Heart left ventricle (tissue), 13 donors: Measurements from ENCODE around the gene MRTO4.

Experiments
- CTCF ChIP-seq, 12 donors: fragments of 200-600 bp; sonication (generic) in 4 of 12; IDR thresholded peaks; one replicate each; pipeline versions ENCODE4 v1.5.0 to v1.8.0; 2018 to 2022; ENCODE audit warnings: antibody characterized with exemption in 12 of 12, mild to moderate bottlenecking in 5 of 12
- POLR2A ChIP-seq, 2 donors: fragments of 450-650 bp; IDR thresholded peaks; one replicate each; pipeline ENCODE4 v1.6.1; 2017; ENCODE audit warnings: antibody characterized with exemption in 2 of 2, mild to moderate bottlenecking in 2 of 2, moderate library complexity in 2 of 2
- donor health status: ischemic (EF 13 %, LVEDD 7.1; RV severe dilation, severe dysfunction).
- donor health status: DM: no; HTN: yes; CAD: no.
- donor health status: DM: no; HTN: no; CAD: no.
- donor health status: ischemic (EF 25% LVEDD 6.9; RV normal size, moderate dysfunction).
- donor health status: ischemic (EF 25% LVEDD 5.7; RV mildly dilated, moderate dysfunction).
- donor health status: ischemic (EF 35%, LVEDD 5.7; RV mildly dilated, moderate dysfunction).
- donor health status: nonischemic (EF 11% LVEDD 7.7; RV severe dilation, severe dysfunction).
- donor health status: DM: yes; HTN: yes; CAD: no.
- donor health status: PGD.
- donor health status: ischemic (EF 29% LVEDD 5.4; RV normal size, mild dysfunction).
- donor health status: nonischemic (EF 23%, LVEDD 6.1; RV moderate dilation, normal function).

GRCh38 chr1:19308509-19308907 is 56.9 kb downstream of the MRTO4 start:
- TF ChIP-seq CTCF (IDR thresholded peaks at IDR 0.05) (no peak), POLR2A (IDR thresholded peaks at IDR 0.05) (no peak)
